Neutrophil (primary cell): Measurements from ENCODE around the gene EFNA5.

Source experiments
- H3K27ac ChIP-seq: fragments of 200-600 bp; sonication (generic); 2 replicates; pipeline ENCODE4 v1.5.1; 2016; ENCODE audit warnings: mild to moderate bottlenecking, moderate library complexity
- H3K27me3 ChIP-seq: fragments of 200-600 bp; sonication (generic); 2 replicates; pipeline ENCODE4 v1.6.0; 2016; ENCODE audit warnings: mild to moderate bottlenecking
- H3K36me3 ChIP-seq: fragments of 200-600 bp; sonication (generic); 2 replicates; pipeline ENCODE4 v1.5.1; 2017
- H3K4me1 ChIP-seq, 2 experiments: fragments of 200-600 bp in 1 of 2; sonication (generic) in 1 of 2; 1 replicate in 1 of 2; 2 replicates in 1 of 2; pipeline versions ENCODE4 v1.5.1 to v1.6.1; 2013 to 2016; ENCODE audit warnings: low read depth in 1 of 2, low read length in 1 of 2, mild to moderate bottlenecking in 1 of 2, moderate library complexity in 1 of 2; ENCODE audit not compliant: control insufficient read depth in 1 of 2, insufficient read depth in 1 of 2
- H3K4me3 ChIP-seq, 2 experiments: fragments of 200-600 bp in 1 of 2; sonication (generic) in 1 of 2; 1 replicate in 1 of 2; 2 replicates in 1 of 2; pipeline ENCODE4 v1.5.1; 2013 to 2016; ENCODE audit warnings: low read depth in 1 of 2, low read length in 1 of 2, mild to moderate bottlenecking in 1 of 2, moderate library complexity in 1 of 2
- H3K9me3 ChIP-seq: fragments of 200-600 bp; sonication (generic); 2 replicates; pipeline ENCODE4 v1.5.1; 2016
- TF ChIP-seq, protein P1 (sequence below): fragments of 200-600 bp; sonication (generic); IDR thresholded peaks from 2 replicates; pipeline ENCODE4 v1.5.1; 2016; ENCODE audit warnings: antibody characterized with exemption

The EFNA5 gene

DNA sequence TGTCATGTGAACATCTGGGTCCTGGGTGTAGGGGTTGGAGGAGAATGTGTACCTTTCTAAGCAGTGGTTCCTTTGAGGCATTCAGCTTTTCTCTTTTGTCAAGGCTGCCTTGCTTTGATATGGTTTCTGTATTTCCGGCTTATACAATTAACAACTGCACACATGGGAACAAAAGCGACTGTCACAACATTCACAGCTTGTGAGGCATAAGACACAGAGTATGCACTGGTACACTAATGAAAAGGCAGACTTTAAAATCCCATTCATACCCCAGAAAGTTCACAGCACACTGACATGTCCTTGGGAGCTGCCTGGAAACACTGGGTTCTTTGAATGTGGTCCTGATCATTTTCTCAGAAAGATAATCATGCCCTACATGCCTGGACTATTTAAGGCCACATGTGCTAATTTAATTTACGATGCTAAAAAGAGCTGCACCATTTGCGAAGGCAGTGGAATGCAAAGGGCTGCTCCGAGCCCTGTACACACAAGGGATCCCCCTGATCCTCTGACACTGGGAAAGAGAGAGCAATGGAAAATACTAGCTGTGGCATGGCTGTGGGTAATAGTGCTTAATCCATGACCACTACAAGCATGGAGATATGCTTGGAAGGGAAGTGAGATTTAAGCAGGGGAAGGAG, 131.8 kb downstream of the EFNA5 start:
- H3K27me3 ChIP-seq: peaks cover 5% of the 10 kb centered on the region

DNA sequence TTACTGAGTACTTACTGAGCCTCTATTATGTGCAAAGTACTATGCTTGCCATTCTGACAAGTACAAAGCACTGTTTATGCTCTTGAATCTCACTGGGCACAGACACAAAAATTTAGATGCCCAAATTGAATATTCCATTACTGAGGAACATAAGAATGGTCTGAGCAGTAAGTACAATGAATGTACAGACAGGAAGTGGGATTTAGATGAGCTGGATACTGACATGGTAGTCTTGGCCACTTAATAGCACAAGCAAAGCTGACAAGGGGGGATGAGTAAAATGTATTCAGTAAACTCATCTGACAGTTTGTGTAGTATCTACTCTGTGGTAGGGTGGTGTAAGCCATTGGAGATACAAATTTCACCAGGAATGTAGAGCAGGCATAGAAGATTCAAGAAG, 132.4 kb downstream of the EFNA5 start:
- Histone ChIP-seq H3K9me3 (no peaks in the 10 kb centered on the region), H3K27ac (no peak overlapping the region), H3K4me3 (no peak overlapping the region), H3K4me1 (no peaks in the 10 kb centered on the region), H3K27me3 (peaks cover 5% of the 10 kb centered on the region), H3K36me3 (no peaks in the 10 kb centered on the region)
- TF ChIP-seq, protein P1, sequence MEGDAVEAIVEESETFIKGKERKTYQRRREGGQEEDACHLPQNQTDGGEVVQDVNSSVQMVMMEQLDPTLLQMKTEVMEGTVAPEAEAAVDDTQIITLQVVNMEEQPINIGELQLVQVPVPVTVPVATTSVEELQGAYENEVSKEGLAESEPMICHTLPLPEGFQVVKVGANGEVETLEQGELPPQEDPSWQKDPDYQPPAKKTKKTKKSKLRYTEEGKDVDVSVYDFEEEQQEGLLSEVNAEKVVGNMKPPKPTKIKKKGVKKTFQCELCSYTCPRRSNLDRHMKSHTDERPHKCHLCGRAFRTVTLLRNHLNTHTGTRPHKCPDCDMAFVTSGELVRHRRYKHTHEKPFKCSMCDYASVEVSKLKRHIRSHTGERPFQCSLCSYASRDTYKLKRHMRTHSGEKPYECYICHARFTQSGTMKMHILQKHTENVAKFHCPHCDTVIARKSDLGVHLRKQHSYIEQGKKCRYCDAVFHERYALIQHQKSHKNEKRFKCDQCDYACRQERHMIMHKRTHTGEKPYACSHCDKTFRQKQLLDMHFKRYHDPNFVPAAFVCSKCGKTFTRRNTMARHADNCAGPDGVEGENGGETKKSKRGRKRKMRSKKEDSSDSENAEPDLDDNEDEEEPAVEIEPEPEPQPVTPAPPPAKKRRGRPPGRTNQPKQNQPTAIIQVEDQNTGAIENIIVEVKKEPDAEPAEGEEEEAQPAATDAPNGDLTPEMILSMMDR: no peak

More for the DNA sequence above, 131.8 kb downstream of the EFNA5 start:
- TF ChIP-seq, protein P1: no peak
- Histone ChIP-seq H3K4me3 (no peak overlapping the region), H3K36me3 (no peaks in the 10 kb centered on the region), H3K9me3 (no peaks in the 10 kb centered on the region), H3K27ac (no peak overlapping the region), H3K4me1 (no peaks in the 10 kb centered on the region)

DNA sequence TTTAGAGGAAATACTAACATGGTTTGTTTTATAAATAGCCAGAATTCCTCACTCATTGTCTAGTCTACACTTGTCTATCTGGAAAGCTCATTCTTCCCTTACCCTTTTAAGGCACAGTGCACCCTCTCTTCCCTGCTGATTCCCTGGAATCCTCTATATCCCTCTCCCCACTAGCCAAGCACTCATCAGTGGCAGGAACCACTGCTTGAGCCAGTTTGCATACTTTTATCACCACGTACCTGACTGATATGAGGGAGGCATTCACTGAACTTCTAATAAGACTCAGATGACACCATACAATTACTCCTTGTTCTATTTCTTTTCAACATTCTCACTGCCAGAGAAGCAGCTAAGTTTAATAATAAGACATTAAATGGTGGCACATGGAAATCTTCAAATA, 134.9 kb downstream of the EFNA5 start:
- H3K9me3 ChIP-seq: no peaks in the 10 kb centered on the region
- H3K27me3 ChIP-seq: no peaks in the 10 kb centered on the region
- H3K27ac ChIP-seq: no peak overlapping the region
- no peaks in the 10 kb centered on the region for H3K36me3 ChIP-seq
- H3K4me3 ChIP-seq: no peak overlapping the region
- TF ChIP-seq, protein P1: no peak
- no peaks in the 10 kb centered on the region for H3K4me1 ChIP-seq

DNA sequence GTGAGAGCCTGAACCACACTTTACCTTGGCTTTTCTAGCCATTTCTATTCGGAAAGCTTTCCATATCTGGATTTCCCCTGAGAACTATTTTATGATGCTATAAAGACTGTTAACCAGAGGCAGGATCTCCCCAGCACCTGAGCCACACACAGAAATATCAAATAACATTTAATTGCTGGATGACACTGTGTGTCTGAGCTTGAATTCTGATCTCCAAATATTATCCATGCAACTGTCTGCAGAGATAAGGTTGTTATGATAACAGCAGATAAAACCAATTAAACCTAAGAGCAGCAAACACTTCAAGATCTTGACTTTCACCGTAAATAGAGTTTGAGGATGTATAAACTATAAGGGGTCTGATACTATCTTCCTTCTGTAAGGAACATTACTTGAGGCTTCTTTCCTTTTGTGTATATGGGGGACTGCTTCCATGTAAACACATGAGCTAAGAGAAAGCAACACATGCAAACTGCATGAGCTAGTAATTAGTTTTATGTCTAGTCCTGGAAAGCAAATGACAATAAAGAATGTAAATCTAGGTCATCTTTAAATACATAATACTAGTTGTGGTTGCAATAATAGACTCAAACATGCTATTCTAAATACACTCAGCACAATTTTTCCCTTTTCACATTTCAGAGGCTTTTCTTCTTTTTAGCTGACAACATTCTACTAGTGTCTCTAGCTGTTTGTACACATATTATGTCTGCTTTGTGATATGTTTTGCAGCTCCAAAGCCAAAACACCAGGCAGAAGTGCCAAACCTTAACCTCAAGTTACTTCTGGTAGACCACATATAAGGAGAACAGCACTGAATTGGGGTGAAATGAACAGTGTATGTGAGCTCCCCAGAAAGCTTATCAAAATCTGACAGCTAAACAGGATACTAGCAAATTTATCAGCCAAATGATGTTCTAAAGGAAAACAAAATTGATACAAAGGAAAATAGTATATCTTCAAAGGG, 136.5 kb downstream of the EFNA5 start:
- no peaks in the 10 kb centered on the region for H3K9me3 ChIP-seq
- H3K27me3 ChIP-seq: no peaks in the 10 kb centered on the region
- H3K4me3 ChIP-seq: no peak overlapping the region
- H3K4me1 ChIP-seq: no peaks in the 10 kb centered on the region
- H3K27ac ChIP-seq: no peak overlapping the region
- no peaks in the 10 kb centered on the region for H3K36me3 ChIP-seq
- TF ChIP-seq, protein P1: no peak

DNA sequence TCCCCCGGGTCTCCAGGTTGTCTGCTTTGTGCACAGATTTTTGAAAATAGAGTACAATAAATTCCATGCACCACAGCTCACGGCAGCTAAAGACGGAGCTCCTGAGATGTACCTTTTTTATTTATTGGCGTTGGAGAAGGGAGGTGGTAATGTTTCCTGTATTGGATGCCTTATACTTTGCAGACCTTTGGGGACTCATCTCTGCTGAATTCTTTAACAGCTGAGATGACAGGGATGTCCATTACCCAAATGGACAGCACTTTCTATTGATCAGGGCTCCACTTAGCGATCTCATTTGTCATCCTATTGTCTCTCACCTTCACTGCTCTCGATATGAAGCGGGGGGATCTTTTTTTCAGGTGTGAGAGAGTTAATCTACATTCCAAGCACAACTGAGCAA, 137.8 kb downstream of the EFNA5 start:
- Histone ChIP-seq H3K9me3 (no peaks in the 10 kb centered on the region), H3K27ac (no peak overlapping the region), H3K4me3 (no peak overlapping the region), H3K4me1 (no peaks in the 10 kb centered on the region), H3K36me3 (no peaks in the 10 kb centered on the region), H3K27me3 (no peaks in the 10 kb centered on the region)
- TF ChIP-seq, protein P1: no peak
